Immature natural killer cell (primary cell): Measurements from ENCODE around the gene KCNJ8. TPM values are rescaled to one million over a fixed set of nuclear protein-coding genes. Genes with fewer than 3 reads are reported as not detected.
"Not testable (repeated sequence)": the region's sequence is repeated elsewhere in the genome, so short reads cannot be mapped to it uniquely, and the experiment has no call there.

Source experiments
- DNase-seq, 3 donors: peaks; one replicate each; pipeline ENCODE4 v3.0.0; 2022; ENCODE audit warnings: mixed read lengths in 1 of 3
- H3K27ac Mint-ChIP-seq, 6 donors: one replicate each; pipeline ENCODE4 v1.8.0; 2020; ENCODE audit warnings: mixed read lengths in 6 of 6, mild to moderate bottlenecking in 5 of 6, inconsistent platforms in 4 of 6, moderate library complexity in 3 of 6
- H3K27me3 Mint-ChIP-seq, 3 donors: one replicate each; pipeline ENCODE4 v1.8.0; 2020 to 2021; ENCODE audit warnings: low read depth in 3 of 3, mild to moderate bottlenecking in 3 of 3, mixed read lengths in 3 of 3, moderate library complexity in 3 of 3, inconsistent platforms in 1 of 3
- H3K36me3 Mint-ChIP-seq, 3 donors: one replicate each; pipeline ENCODE4 v1.8.0; 2020; ENCODE audit warnings: mixed read lengths in 3 of 3, inconsistent platforms in 2 of 3, mild to moderate bottlenecking in 2 of 3
- H3K4me1 Mint-ChIP-seq, 2 donors: one replicate each; pipeline ENCODE4 v1.8.0; 2020; ENCODE audit warnings: inconsistent platforms in 2 of 2, mild to moderate bottlenecking in 2 of 2, mixed read lengths in 2 of 2, moderate library complexity in 1 of 2
- H3K4me3 Mint-ChIP-seq, 5 donors: one replicate each; pipeline ENCODE4 v1.8.0; 2020; ENCODE audit warnings: mild to moderate bottlenecking in 5 of 5, mixed read lengths in 5 of 5, inconsistent platforms in 3 of 5, moderate library complexity in 3 of 5
- H3K9me3 Mint-ChIP-seq, 6 donors: one replicate each; pipeline ENCODE4 v1.8.0; 2020; ENCODE audit warnings: mild to moderate bottlenecking in 6 of 6, mixed read lengths in 6 of 6, inconsistent platforms in 4 of 6, moderate library complexity in 3 of 6
- polyA plus RNA-seq, 3 donors: library from polyadenylated mRNA; unstranded; fragments of 300-500 nt; fragmentation: Illumina TruSeq; gene quantifications; one replicate each; pipeline ENCODE4 v1.2.3, GENCODE V29; 2021

KCNJ8 gene
- not detected for polyA plus RNA-seq

- Mint-ChIP-seq H3K9me3 (peaks cover 0 to 9% (median 3%) of the 10 kb centered on the region in 6 donors), H3K27me3 (peaks cover 6 to 26% (median 20%) of the 10 kb centered on the region in 3 donors), H3K4me1 (no peaks in the 10 kb centered on the region), H3K4me3 (peak within 1 kb of the TSS in 1 of 5 donors; percentile 34), H3K36me3 (no peaks in the 10 kb centered on the region), H3K27ac (no peak within 1 kb of the TSS)
- no peak for DNase-seq
Observed at GRCh38 chr12:21774358-21775132, at the start of gene KCNJ8. KCNJ8 (minus strand) TSS chr12:21774706; CDS start chr12:21773616, 1,090 bp downstream.

GRCh38 chr12:21823581-21823980 lies 49.1 kb upstream of the KCNJ8 start:
- peaks cover 0 to 2% (median 0%) of the 10 kb centered on the region in 3 donors for H3K27me3 Mint-ChIP-seq
- no peaks in the 10 kb centered on the region for H3K4me1 Mint-ChIP-seq
- DNase-seq: no peak
- no peaks in the 10 kb centered on the region for H3K36me3 Mint-ChIP-seq
- peaks cover 0 to 2% (median 0%) of the 10 kb centered on the region in 6 donors for H3K9me3 Mint-ChIP-seq
- H3K27ac Mint-ChIP-seq: no peak overlapping the region
- H3K4me3 Mint-ChIP-seq: no peak overlapping the region

GRCh38 chr12:21819678-21820077 lies 45.2 kb upstream of the KCNJ8 start:
- peaks cover 0 to 2% (median 0%) of the 10 kb centered on the region in 3 donors for H3K27me3 Mint-ChIP-seq
- no peak overlapping the region for H3K4me3 Mint-ChIP-seq
- H3K4me1 Mint-ChIP-seq: no peaks in the 10 kb centered on the region

DNA sequence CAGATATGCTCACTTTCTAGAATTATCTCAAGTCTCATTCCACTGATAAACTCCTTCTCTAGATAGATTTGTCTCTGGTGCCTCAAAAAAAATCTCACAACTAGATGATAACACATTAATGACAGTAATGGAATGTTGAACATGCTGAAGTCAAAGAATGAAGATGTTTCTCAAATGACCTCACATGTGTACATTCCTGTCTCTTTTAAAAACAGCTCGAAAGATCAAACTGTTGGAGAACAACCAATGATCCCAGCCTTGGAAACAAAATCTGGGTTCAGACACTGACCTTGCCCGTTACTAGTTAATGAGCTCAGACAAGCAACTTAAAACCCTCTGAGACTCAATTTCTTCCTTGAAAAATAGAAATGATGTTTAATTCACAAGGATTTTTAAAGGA lies 44.7 kb upstream of the KCNJ8 start:
- Mint-ChIP-seq H3K9me3 (peaks cover 0 to 2% (median under 1%) of the 10 kb centered on the region in 6 donors), H3K27me3 (peaks cover 0 to 2% (median 0%) of the 10 kb centered on the region in 3 donors), H3K4me3 (no peak overlapping the region), H3K4me1 (no peaks in the 10 kb centered on the region), H3K36me3 (no peaks in the 10 kb centered on the region), H3K27ac (no peak overlapping the region)
- no peak for DNase-seq

More at GRCh38 chr12:21819678-21820077, 45.2 kb upstream of the KCNJ8 start:
- no peak for DNase-seq
- no peak overlapping the region for H3K27ac Mint-ChIP-seq
- no peaks in the 10 kb centered on the region for H3K36me3 Mint-ChIP-seq
- peaks cover 0 to 2% (median 0%) of the 10 kb centered on the region in 6 donors for H3K9me3 Mint-ChIP-seq

GRCh38 chr12:21818627-21819026 lies 44.1 kb upstream of the KCNJ8 start:
- no peaks in the 10 kb centered on the region for H3K36me3 Mint-ChIP-seq

GRCh38 chr12:21815306-21816062 lies 41.0 kb upstream of the KCNJ8 start:
- no peak for DNase-seq
- H3K27ac Mint-ChIP-seq: no peak overlapping the region
- H3K9me3 Mint-ChIP-seq: peaks cover 0 to 4% (median 0%) of the 10 kb centered on the region in 6 donors
- no peak overlapping the region for H3K4me3 Mint-ChIP-seq
- no peaks in the 10 kb centered on the region for H3K36me3 Mint-ChIP-seq
- H3K4me1 Mint-ChIP-seq: no peaks in the 10 kb centered on the region
- H3K27me3 Mint-ChIP-seq: peaks cover 0 to 2% (median 0%) of the 10 kb centered on the region in 3 donors

More at GRCh38 chr12:21818627-21819026, 44.1 kb upstream of the KCNJ8 start:
- Mint-ChIP-seq H3K4me3 (no peak overlapping the region), H3K4me1 (no peaks in the 10 kb centered on the region), H3K27ac (no peak overlapping the region), H3K9me3 (peaks cover 0 to 4% (median under 1%) of the 10 kb centered on the region in 6 donors), H3K27me3 (peaks cover 0 to 2% (median 0%) of the 10 kb centered on the region in 3 donors)
- DNase-seq: no peak

DNA sequence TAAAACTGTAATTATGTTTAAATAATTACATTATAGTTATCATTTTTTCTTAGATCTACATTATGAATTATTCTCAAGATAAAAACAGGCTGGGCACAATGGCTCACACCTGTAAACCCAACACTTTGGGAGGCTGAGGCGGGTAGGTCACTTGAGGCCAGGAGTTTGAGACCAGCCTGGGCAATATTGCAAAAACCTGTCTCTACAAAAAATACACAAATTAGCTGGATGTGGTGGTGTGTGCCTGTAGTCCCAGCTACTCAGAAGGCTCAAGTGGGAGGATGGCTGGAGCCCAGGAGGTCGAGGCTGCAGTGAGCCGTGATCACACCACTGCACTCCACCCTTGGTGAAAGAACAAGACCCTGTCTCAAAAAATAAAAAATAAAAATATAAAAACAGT lies 40.3 kb upstream of the KCNJ8 start:
- Mint-ChIP-seq H3K27me3 (peaks cover 0 to 2% (median 0%) of the 10 kb centered on the region in 3 donors), H3K9me3 (peaks cover 0 to 5% (median 0%) of the 10 kb centered on the region in 6 donors), H3K27ac (no peak overlapping the region), H3K36me3 (no peaks in the 10 kb centered on the region), H3K4me3 (no peak overlapping the region), H3K4me1 (no peaks in the 10 kb centered on the region)
- no peak for DNase-seq

DNA sequence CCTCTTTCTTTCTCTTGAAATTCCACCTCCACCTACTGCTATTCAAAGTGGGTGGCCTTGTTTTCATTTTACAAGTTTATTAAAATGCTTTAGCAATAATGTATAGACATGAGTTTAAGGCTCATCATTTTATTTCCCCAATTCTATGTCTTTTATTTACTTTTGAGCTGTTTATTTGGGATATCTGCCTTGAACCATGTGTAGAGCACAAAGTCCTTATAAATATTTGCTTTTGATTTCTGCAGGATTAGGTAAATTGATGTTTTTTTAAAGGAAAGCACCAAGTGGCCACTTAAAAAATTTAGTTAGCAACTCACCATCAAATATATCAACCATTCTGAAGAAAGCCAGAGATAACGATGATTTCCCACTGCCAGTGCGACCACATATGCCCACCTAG lies 39.8 kb upstream of the KCNJ8 start:
- Mint-ChIP-seq H3K27ac (no peak overlapping the region), H3K4me1 (no peaks in the 10 kb centered on the region), H3K4me3 (no peak overlapping the region), H3K36me3 (no peaks in the 10 kb centered on the region), H3K9me3 (peaks cover 0 to 5% (median 0%) of the 10 kb centered on the region in 6 donors), H3K27me3 (peaks cover 0 to 2% (median 0%) of the 10 kb centered on the region in 3 donors)
- DNase-seq: no peak

DNA sequence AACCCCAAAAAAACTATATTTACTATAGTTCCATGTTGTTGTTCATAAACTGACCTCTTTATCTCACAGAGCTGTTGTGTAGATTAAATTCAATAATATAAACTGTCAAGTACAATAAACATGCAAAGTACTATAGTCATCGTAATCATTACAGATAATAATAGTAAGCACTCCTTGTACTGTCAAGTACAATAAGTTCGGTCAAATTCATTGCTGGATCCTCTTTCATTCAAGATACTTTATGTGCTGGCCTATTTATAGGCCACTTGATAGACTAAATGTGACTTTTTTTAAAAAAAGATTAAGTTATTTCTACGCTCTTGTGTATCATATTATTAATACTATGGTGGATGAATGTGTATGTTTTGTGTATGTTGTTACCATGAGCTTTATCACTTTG lies 39.2 kb upstream of the KCNJ8 start:
- H3K4me3 Mint-ChIP-seq: no peak overlapping the region
- H3K9me3 Mint-ChIP-seq: peaks cover 0 to 5% (median 0%) of the 10 kb centered on the region in 6 donors
- DNase-seq: no peak
- no peak overlapping the region for H3K27ac Mint-ChIP-seq
- peaks cover 0 to 2% (median 0%) of the 10 kb centered on the region in 3 donors for H3K27me3 Mint-ChIP-seq
- H3K4me1 Mint-ChIP-seq: no peaks in the 10 kb centered on the region
- no peaks in the 10 kb centered on the region for H3K36me3 Mint-ChIP-seq

DNA sequence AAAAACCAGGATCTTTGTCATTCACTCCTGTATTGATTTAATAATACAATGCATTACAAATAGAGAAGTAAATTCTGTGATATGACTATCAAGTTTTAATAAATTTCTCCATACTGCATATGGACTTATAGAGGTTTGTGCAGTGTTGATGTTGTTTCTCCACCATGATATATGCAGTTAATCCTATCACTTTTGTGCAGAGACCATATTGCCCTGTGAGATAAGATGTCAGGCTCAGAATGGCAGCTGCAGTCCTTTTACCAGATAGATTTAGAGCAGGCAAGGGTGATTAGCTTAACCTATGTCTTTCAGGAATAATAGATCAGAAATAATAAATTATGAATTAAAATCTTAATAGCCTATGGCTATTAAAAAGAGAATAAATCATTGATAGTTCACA lies 38.6 kb upstream of the KCNJ8 start:
- Mint-ChIP-seq H3K27ac (no peak overlapping the region), H3K27me3 (peaks cover 0 to 2% (median 0%) of the 10 kb centered on the region in 3 donors), H3K36me3 (no peaks in the 10 kb centered on the region), H3K9me3 (peaks cover 0 to 5% (median 0%) of the 10 kb centered on the region in 6 donors), H3K4me1 (no peaks in the 10 kb centered on the region), H3K4me3 (no peak overlapping the region)
- no peak for DNase-seq

GRCh38 chr12:21812340-21812739 lies 37.8 kb upstream of the KCNJ8 start:
- H3K4me1 Mint-ChIP-seq, DNase-seq, H3K36me3 Mint-ChIP-seq, H3K4me3 Mint-ChIP-seq, H3K27me3 Mint-ChIP-seq, H3K9me3 Mint-ChIP-seq, H3K27ac Mint-ChIP-seq: not testable (repeated sequence)

GRCh38 chr12:21809100-21809499 lies 34.6 kb upstream of the KCNJ8 start:
- H3K4me1 Mint-ChIP-seq: no peaks in the 10 kb centered on the region
- H3K27ac Mint-ChIP-seq: no peak overlapping the region
- peaks cover 0 to 2% (median 0%) of the 10 kb centered on the region in 3 donors for H3K27me3 Mint-ChIP-seq
- H3K36me3 Mint-ChIP-seq: no peaks in the 10 kb centered on the region
- peaks cover 0 to 3% (median 0%) of the 10 kb centered on the region in 6 donors for H3K9me3 Mint-ChIP-seq
- no peak overlapping the region for H3K4me3 Mint-ChIP-seq
- DNase-seq: no peak

DNA sequence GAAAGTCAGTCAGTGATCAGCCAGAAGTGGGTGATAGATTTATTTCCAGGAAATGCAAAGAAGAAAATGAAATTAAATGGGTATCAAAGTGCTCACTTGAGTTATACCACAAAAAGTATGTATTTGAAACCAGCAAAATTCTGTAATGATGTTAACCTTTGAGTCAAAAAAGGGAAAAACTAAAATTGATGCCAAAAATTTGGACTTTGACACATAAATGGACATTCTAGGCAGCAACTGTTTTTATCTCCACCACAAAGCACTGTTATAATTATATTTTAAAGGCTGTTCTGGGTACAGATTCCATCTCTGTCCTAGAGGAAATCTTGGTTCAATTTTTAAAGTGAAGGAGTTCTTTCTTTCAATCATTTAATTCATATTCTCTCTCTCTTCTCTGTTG lies 31.7 kb upstream of the KCNJ8 start:
- H3K27ac Mint-ChIP-seq: no peak overlapping the region

More for the DNA sequence above, 31.7 kb upstream of the KCNJ8 start:
- Mint-ChIP-seq H3K4me3 (no peak overlapping the region), H3K9me3 (peaks cover 0 to 3% (median 0%) of the 10 kb centered on the region in 6 donors), H3K4me1 (no peaks in the 10 kb centered on the region), H3K27me3 (peaks cover 0 to 2% (median 0%) of the 10 kb centered on the region in 3 donors), H3K36me3 (no peaks in the 10 kb centered on the region)
- DNase-seq: no peak
